ENCODE data around the gene SLC31A1. TPM values are rescaled to one million over a fixed set of nuclear protein-coding genes. Genes with fewer than 3 reads are reported as not detected.

The SLC31A1 gene
- total RNA-seq, 3 donors from 2014 or later (not counting 1 experiment from before 2014, with no cell fraction given) = 7.9 to 27.8 (median 11.8) TPM

Other genes with a start within 250 kb of the SLC31A1 start
- 1 to 10 TPM in 1 of 3 donors, under 1 TPM in 2; 0.95 to 1.4 (median 0.97) TPM for gene ZNF883, start 209.4 kb upstream of the SLC31A1 start, total RNA-seq
- 1 to 10 TPM in 2 of 3 donors, under 1 TPM in 1; 0.89 to 1.7 (median 1.3) TPM for gene ZFP37, start 164.8 kb upstream of the SLC31A1 start, total RNA-seq
- 1 to 10 TPM; 4.9 to 7.9 (median 6.0) TPM for gene SLC31A2, start 70.5 kb upstream of the SLC31A1 start, total RNA-seq
- 10 to 100 TPM; 35.0 to 37.9 (median 35.9) TPM for gene FKBP15, start 267 bp upstream of the SLC31A1 start, total RNA-seq
- gene CDC26, start 54.0 kb downstream of the SLC31A1 start, total RNA-seq = 10 to 100 TPM; 16.8 to 24.8 (median 21.5) TPM
- 10 to 100 TPM; 16.9 to 23.2 (median 21.1) TPM for gene PRPF4, start 54.1 kb downstream of the SLC31A1 start, total RNA-seq
- gene RNF183, start 81.8 kb downstream of the SLC31A1 start, total RNA-seq = not detected
- gene WDR31, start 118.7 kb downstream of the SLC31A1 start, total RNA-seq = under 1 TPM; 0.16 to 0.55 (median 0.19) TPM
- 1 to 10 TPM; 3.3 to 5.5 (median 4.3) TPM for gene BSPRY, start 128.0 kb downstream of the SLC31A1 start, total RNA-seq
- 10 to 100 TPM in 1 of 3 donors, 1 to 10 TPM in 2; 6.1 to 11.8 (median 9.6) TPM for gene HDHD3, start 155.4 kb downstream of the SLC31A1 start, total RNA-seq
- 10 to 100 TPM; 30.3 to 38.7 (median 36.4) TPM for gene ALAD, start 179.7 kb downstream of the SLC31A1 start, total RNA-seq
- 10 to 100 TPM; 59.2 to 66.7 (median 62.2) TPM for gene POLE3, start 189.1 kb downstream of the SLC31A1 start, total RNA-seq
- under 1 TPM; 0.45 to 0.71 (median 0.50) TPM for gene C9orf43, start 189.2 kb downstream of the SLC31A1 start, total RNA-seq
- gene RGS3, start 242.2 kb downstream of the SLC31A1 start, total RNA-seq = 100 to 1,000 TPM; 148 to 269 (median 190) TPM